ENCODE data around the gene THSD4.
"Not testable (repeated sequence)": the region's sequence is repeated elsewhere in the genome, so short reads cannot be mapped to it uniquely, and the experiment has no call there.

The THSD4 gene

DNA sequence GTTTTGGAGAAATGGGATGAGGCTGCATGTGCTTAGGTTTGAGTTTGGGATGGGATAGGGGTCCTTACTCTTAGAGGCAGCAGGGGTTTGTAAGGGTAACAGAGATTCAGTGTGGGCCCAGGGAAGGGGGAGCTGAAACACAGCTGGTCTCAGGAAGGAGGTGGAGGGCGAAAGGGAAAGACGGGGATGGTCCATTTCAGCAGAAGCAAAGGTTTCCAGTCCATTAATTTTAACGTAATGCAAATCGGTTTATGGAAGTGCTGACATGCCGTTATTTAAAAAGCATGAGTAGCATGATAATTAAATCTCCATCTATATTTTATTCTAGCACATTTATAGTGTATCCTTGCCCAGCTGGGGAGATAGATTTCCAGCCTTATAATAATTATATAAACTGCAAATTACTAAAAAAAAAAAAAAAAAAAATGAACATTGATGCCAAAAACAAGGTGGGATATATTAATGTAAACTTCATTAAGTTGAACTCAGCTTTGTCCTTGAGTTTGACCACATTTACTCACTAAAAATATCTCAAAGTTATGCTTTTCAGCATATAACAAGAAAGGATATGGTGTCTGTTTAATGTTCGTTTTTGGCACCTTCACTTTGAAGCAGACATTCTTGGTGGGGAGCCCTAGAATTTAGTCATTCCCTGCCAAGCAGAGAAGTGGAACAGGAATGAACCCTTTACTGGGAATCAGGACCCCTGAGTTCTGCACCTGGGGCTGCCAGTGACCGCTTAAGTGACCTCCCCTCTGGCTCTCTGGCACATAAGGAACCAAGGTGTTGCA is 234.7 kb downstream of the THSD4 start:
- no peak for DNase-seq (ENCODE audit: low read depth in 2 of 2)

DNA sequence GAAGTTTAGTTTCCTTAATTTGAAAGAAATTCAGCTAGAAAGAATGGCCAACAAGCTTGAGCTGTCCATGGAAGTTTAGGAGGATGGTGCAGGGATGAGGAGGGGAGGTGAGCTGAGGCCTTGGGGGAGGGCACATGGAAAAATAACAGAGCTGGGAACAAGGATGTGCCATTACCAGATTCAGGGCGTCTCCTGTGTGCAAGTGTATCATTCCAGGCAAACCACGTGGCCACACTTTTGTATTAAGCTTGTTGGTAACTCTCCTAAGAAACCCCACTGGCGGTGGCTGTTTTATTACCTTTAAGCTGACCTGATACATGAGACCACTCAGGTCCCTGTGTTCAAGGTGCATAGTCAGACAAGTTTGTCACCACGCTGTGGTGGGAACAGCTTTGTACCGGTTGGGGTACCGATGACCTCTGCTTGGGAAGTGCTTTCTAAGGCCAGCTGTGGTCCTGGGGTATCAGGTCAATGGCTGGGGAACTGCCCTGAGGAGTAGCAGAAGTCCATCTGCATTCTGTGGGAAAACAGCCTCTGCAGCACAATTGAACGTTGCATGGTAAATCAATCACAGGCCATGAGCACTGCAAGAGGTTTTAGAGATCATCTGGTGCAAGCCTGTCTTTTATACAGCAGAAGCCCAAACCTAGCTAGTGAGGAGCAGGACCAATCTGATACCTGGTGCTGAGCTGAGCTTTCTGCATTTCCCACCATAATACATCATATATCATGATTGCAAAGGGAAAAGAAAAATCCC is 235.5 kb downstream of the THSD4 start:
- DNase-seq (ENCODE audit: low read depth in 2 of 2), result no peak

DNA sequence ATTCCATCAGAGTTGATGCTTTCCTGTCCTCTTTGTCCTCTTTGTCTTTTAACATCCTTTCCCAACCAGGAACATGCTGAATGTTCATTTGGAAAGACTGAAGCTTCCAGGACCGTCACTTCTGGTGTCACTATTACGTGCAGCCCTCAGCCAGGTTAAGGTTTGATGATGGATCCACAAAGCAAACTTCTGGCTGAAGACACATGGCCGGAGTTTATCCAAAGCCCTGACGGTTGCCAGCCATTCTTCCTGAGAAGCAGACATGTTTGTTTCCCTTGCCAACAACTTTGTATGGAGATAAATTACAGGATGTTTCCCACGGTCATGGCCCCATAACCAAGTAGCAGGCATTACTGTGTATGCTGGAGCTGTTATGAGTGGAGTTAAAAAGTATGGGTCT is 236.9 kb downstream of the THSD4 start:
- DNase-seq (ENCODE audit: low read depth in 2 of 2), result no peak

DNA sequence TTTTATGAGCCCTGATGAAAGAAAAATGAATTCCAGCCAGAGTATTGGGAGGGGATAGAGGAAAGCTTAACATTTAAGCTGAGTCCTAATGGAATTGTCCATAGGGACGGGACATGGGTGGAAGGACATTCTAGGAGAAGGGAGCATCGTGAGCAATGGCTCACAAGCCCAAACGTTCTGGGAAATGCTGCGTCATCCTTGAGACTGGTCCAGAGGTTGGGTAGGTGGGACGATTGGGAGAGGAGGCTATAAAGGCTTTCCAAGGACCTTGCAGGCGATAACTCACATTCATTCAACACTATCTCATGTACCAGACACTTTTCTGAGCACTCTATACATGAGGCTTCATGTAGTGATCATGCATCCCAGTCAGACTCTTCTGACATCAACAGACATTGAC is 237.5 kb downstream of the THSD4 start:
- DNase-seq (ENCODE audit: low read depth in 2 of 2), result no peak

DNA sequence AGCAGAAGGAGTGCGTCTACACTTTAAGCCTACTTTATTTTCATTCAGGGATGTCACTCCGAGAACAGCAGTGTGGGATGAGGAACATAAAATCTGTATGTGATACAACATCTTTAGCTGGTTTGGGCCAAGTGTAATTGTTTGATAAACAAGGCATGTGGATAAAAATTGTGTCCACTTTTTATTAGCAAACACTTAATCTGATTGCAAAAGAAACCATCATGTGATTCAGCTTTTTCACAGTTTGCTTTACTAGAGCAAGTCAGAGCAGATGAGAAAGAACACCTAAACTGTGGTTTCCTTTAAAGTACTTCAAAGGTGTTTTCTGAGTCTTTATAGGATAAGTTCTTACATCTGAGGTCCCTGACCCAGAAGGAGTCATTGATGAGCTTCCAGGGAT is 237.9 kb downstream of the THSD4 start:
- DNase-seq (ENCODE audit: low read depth in 2 of 2), result no peak

DNA sequence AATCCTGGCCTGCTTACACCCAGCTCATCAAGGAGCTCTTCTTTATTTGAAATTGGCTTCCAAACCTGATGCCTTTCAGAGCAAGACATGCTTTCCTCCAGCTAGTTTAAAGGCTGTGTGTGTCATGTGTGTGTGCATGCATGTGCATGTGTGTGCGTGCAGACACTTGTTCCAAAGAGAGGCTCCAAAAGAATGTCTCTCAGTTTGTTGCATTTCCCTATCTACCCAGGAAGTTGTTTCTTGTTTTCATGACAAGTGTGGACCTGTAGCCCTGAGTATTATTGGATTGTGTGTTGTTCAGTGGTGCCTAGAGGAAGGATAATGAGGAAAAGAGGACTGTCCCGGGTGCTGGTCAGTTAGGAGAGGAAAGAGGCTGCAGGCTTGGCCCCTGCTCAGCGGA is 240.0 kb downstream of the THSD4 start:
- DNase-seq (ENCODE audit: low read depth in 2 of 2), result no peak

DNA sequence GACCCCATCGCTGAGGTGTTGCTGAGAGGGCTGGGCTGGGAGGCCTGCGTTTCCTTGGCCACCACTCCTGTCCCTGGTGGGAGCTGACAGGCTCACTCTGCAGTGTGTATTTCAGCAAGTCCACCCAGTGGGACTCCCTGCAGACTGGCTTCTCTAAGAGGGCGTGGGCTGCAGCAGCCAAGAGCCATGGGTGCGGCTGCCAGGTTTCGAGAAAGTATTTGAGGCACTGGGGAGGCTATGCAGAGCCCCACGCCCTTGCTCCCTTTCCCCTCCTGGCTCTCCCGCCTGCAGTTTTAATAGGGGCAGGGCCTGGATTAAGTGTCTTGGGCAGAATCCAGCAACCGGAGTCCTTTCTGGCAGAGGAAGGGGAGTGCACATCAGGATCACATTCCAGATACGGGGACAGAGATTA is 242.1 kb downstream of the THSD4 start:
- DNase-seq (ENCODE audit: low read depth in 2 of 2), result no peak

DNA sequence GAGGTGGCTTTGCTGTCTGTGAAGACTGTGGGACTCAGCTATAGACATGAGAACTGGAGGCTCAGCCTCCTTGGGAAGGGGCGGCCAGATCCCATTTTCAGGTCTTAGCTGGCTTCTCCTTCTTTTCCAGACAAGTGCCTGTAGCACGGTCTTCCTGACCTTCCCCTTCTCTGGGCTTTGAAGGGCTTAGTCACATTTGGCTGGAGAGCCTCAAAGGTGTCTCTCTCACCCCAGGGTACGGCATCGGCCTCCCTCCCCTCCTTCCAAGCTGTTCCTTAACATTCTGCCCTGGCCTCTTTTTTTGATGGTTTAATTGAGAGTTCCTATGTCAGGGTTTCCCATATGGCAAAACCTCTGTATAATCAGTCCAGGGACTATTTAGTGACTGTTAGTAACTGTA is 242.7 kb downstream of the THSD4 start:
- no peak for DNase-seq (ENCODE audit: low read depth in 2 of 2)

DNA sequence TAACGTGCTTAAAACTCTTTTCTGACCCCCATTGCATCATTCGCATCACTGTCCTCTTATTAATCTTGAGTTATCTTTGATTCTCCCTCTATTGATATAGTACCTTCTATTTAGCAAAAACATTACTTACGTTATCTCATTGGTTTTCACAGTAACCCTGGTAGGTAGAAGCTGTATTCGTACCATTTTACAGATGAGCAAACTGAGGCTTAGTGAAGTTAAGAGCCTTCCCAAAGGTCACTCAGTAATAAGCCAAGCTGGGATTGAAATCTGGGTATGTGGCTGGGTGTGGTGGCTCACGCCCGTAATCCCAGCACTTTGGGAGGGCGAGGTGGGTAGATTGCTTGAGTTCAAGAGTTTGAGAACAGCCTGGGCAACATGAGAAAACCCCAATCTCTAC is 244.0 kb downstream of the THSD4 start:
- DNase-seq (ENCODE audit: low read depth in 2 of 2), result no peak

DNA sequence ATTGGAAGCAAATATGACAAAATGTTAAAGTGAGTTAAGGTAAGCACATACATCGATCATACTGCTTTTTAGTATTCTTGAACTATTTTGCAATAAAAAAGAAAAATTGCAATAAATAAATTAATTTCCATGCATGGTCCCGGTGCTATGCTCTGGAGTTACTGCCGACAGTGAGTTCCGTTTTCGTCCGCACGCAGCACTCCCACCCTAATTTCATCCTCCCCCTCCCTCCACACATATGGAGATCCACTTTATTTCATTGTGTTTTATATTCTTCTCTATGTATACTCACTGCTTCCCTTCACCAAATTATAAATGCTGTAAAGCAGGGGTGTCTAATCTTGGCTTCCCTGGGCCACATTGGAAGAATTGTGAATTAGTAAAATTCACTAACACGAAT is 247.3 kb downstream of the THSD4 start:
- no peak for DNase-seq (ENCODE audit: low read depth in 2 of 2)

DNA sequence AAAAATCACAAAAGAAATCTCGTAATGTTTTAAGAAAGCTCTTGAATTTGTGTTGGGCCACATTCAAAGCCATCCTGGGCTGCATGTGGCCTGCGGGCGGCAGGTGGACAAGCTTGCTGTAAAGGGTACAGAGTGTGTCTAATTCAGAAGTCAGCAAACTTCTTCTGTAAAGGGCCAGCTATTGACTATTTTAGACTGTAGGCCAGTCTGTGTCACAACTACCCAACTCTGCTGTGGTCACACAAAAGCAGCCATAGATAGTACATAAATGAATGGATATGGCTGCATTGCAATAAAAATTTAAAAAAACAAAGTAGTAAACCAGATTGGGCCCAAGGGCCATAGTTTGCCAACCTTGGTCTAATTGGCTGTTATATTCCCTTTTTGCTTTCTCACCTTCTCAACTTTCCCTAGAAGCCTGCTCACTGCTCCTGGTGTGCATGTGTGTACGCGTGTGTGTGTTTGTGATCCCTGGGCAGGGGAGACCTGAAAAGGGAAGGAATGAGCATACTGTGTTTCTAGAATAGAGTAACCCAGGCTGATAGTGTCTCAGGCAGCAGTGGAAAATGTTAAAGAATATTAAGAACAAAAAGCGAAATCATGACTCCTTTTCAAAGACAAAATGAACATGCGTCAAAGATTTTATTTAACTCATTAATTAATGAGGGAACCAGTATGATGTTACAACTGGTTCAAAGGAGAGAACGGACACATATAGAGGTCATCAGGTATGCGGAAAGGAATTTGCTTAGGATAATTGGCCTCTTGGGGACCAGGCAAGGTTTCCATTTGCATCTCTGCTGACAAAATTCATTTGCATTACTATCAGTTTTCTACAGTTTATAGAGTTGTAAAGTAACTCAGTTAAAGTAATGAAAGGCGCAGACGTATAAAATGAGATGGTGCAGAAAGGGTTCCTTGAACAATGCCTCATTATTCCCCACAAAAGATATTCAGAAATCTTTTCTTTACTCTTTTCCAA is 248.0 kb downstream of the THSD4 start:
- no peak for DNase-seq (ENCODE audit: low read depth in 2 of 2)

DNA sequence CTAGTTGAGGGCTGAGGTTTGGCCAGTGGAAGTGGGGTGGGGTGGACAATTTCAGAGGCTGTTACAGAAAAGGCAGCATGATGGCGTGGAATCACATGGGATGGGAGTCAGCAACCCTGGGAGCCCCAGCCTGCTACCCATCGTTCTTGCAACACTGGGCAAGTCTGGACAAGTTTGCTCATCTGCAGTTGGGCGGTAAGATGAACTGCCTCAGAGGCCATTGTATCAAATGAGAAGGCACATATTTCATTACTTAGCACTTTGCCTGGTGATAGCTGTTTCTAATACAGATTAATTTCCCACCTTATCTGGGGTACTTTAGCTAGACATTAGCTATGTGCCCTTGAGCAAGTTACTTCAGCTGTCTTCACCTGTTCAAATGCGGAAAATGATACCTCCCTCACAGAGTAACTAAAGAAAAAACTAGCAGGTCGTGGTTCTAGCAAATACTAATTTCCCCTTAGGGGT is 248.9 kb downstream of the THSD4 start:
- no peak for DNase-seq (ENCODE audit: low read depth in 2 of 2)

DNA sequence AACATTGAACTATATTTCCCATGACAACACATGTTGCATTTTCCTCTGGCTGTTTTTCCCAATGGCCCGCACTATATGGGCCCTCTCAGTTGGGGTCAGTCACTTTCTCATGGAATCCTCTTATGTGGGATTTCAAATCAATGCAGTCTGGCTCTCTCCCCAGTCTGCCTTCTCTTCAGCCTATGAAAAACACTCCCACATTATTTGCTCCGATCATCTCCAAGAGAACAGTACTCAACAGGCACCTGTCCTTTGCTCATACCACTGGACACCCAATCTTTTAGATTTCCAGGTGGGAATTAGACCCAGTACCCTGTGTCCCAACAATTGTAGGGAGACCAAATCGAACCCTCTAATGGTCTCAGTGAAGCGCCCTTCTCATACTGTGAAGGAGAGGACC is 251.3 kb downstream of the THSD4 start:
- no peak for DNase-seq (ENCODE audit: low read depth in 2 of 2)

DNA sequence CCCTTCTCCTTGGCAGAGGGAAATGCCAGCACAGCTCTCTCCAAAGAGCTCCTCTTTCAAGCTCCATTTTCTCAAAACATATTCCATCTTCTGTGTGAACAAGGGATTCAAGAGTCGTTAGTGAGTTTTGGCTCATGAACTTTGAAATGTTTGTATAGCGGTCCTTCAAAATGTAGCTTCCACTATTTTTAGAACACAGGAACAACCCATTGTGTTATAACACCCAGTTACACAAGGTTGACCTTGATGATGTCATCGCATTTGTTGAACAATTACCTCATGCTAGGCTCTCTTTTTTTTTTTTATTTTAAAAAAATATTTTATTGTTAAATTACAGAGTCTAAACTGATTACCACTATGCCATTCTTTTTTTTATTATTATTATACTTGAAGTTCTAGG is 251.7 kb downstream of the THSD4 start:
- DNase-seq (ENCODE audit: low read depth in 2 of 2), result no peak

DNA sequence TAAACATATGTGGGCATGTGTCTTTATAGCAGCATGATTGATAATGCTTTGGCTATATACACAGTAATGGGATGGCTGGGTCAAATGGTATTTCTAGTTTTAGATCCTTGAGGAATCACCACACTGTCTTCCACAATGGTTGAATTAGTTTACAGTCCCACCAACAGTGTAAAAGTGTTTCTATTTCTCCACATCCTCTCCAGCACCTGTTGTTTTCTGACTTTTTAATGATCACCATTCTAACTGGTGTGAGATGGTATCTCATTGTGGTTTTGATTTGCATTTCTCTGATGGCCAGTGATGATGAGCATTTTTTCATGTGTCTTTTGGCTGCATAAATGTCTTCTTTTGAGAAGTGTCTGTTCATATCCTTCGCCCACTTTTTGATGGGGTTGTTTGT is 252.5 kb downstream of the THSD4 start:
- DNase-seq (ENCODE audit: low read depth in 2 of 2), result not testable (repeated sequence)

DNA sequence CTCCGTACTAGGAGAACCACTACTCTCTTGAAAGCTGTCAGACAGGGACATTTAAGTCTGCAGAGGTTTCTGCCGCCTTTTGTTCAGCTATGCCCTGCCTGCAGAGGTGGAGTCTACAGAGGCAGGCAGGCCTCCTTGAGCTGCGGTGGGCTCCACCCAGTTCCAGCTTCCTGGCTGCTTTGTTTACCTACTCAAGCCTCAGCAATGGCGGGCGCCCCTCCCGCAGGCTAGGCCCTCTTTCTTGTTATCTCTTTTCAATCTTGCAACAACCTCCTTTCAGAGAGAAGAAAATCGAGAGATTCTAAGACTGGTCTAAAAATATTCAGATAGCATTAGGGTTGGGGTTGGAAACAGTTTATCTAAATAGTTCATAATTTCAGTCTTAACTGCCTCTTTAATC is 257.5 kb downstream of the THSD4 start:
- DNase-seq (ENCODE audit: low read depth in 2 of 2), result not testable (repeated sequence)

DNA sequence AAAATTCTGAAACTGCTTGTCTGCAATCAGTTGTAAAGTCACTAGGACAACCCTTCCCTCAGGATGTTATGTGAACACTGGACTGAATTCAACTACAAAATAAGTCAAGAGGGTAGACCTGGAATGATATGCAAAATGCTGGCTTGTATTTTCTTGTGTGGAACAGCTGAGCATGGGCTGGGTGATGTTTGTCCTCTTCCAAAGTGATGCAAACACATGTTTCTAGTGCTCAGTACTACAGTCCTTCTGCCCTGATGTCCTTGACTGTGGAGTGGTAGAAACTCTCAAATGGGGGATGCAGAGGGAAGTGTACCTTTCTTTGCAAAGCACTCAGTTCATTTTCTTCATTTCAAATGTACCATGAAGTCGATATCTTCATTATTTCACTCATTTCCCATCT is 258.6 kb downstream of the THSD4 start:
- no peak for DNase-seq (ENCODE audit: low read depth in 2 of 2)

DNA sequence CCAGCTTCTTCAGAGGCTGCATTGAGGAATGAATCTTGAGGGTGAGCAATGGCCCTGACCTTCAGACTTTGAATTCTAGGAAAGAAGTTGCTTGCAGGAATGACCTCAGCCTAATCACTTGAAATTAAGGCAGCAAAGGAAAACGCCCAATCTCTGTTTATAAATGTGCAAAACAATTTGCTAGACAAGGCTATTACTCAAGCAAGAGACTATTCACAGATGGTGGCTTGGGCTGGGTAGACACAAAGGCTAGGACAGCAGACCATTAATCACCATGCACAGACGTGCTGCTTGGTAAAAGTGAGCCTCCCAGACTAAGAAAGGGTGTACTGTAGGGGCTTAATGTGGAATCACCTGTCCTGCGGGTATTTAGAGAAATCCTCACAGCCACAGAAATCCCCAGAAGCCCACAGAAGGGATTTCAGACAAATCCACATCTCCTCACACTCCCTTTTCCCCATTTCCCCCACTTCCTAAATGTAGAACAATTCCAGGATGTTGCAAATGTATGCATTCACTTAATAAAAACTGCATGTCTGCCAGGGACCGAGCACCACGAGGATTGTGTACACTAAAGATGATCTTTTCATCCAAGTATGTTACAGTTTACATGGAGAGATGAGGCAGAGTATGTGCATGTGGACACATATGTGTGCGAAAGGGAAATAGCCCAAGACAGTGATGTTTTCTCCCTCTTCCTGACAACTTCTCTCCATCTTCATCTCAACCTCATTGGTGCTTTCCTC is 259.5 kb downstream of the THSD4 start:
- peak; percentile 18 for DNase-seq (ENCODE audit: low read depth in 2 of 2)

DNA sequence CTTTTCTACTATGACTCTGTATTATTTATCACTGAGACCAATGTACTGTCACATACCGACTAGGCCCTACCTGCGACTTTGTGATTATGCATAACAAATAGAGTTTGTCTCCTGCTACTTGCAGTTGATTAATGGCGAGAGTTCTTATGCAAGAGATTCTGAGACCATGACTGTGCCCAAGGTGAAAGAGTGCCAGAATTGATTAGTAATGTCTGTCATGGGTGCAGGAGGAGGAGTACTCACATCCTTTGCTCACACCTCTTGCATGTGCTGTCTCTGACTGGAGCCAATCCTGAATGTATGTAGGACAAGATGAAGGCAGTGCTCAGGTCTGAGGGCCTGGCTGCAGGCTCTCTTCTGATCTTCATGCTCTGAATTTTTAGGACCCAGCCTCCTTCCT is 260.7 kb downstream of the THSD4 start:
- no peak for DNase-seq (ENCODE audit: low read depth in 2 of 2)

DNA sequence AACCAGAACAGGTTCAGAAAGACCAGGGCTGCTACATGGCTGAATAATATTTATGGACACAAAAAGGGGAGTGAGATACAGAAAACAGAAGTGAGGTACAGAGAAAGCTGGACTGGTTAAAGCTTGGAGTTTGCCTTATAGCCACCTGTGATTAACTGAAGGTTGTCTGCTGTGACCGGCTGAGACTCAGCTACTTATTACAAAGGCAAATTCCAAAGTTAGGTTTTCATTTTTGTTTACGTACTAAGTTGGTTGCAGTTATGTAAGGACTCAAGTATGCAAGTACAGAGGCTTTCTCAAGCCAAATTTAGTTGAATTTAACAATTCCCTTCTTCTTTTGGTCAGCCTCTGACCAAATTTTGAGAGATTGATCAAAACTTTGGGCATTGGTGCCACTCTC is 264.6 kb downstream of the THSD4 start:
- no peak for DNase-seq (ENCODE audit: low read depth in 2 of 2)

DNA sequence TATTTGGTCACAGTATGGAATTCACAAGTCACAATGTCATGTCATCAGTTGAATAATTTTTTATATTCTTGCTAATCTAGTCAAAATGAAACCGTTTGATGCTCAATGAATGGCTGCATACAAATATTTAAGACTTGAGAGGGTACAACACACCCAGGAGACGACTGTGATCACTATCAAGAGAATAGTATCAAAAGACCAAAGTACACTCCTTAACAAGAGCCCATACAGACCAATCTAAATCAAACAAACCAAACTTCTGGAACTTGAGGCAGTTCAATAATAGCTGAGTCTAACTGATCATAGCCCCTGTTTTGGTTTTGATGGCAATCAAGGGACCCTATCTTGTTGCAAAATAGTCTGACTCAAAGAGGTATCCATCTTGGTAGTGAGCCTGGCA is 265.1 kb downstream of the THSD4 start:
- no peak for DNase-seq (ENCODE audit: low read depth in 2 of 2)

Data from fibroblast of skin of left biceps (primary cell).